Omental fat pad (tissue), 4 donors: Measurements from ENCODE around the gene TTLL11. TPM values are rescaled to one million over a fixed set of nuclear protein-coding genes. Genes with fewer than 3 reads are reported as not detected.

Source experiments
- ATAC-seq: fragments of 150-250 bp; one replicate; pipeline ENCODE4 v1.9.1; 2016; ENCODE audit warnings: mild to moderate bottlenecking, moderate library complexity; ENCODE audit not compliant: low FRiP score
- DNase-seq: peaks from one replicate; pipeline ENCODE4 v3.0.0-alpha.2; 2019; ENCODE audit warnings: low spot score
- CTCF ChIP-seq, 3 donors: fragments of 450-650 bp; IDR thresholded peaks; one replicate each; pipeline ENCODE4 v1.5.1; 2016 to 2017; ENCODE audit warnings: antibody characterized with exemption in 3 of 3, mild to moderate bottlenecking in 3 of 3, moderate library complexity in 2 of 3
- total RNA-seq, 4 donors: library from RNA; depleted of rRNA; stranded (reverse); fragments of >200 nt; gene quantifications; one replicate each; pipeline ENCODE4 v1.1.0, GENCODE V29; 2016

Gene TTLL11
- total RNA-seq, 4 donors from 2014 or later = 7.0 to 16.0 (median 10.2) TPM

- TF ChIP-seq CTCF (IDR thresholded peaks at IDR 0.05) = no peak
- DNase-seq (no peak), ATAC-seq (no peak)
These were observed 36.9 kb upstream of the TTLL11 start for GRCh38 chr9:122129969-122130368.

GRCh38 chr9:122128969-122129343 lies 35.8 kb upstream of the TTLL11 start:
- DNase-seq (no peak), ATAC-seq (no peak)
- TF ChIP-seq CTCF (IDR thresholded peaks at IDR 0.05) = no peak

GRCh38 chr9:122128007-122128968 lies 35.2 kb upstream of the TTLL11 start:
- peak; percentile 7 for ATAC-seq
- no peak for DNase-seq
- TF ChIP-seq CTCF (IDR thresholded peaks at IDR 0.05) = no peak

- DNase-seq (no peak), ATAC-seq (no peak)
- no peak for TF ChIP-seq CTCF (IDR thresholded peaks at IDR 0.05)
These were observed 34.3 kb upstream of the TTLL11 start for GRCh38 chr9:122127396-122127798.

- TF ChIP-seq CTCF (IDR thresholded peaks at IDR 0.05) = no peak
- ATAC-seq (no peak), DNase-seq (no peak)
These were observed 33.5 kb upstream of the TTLL11 start for GRCh38 chr9:122126331-122127261.

- DNase-seq = no peak
- no peak for ATAC-seq
- no peak for TF ChIP-seq CTCF (IDR thresholded peaks at IDR 0.05)
These were observed 32.6 kb upstream of the TTLL11 start for GRCh38 chr9:122125509-122126330.
